ENCODE data around the gene CABLES1. TPM values are rescaled to one million over a fixed set of nuclear protein-coding genes. Genes with fewer than 3 reads are reported as not detected.
A peak's percentile ranks its signal among the peaks of the same experiment; 100 is the strongest.

CABLES1 gene
- total RNA-seq, 6 experiments from 2014 or later: 7.4 to 21.5 (median 11.3) TPM

GRCh38 chr18:23238152-23238531 is 102.9 kb downstream of the CABLES1 start:
- Histone ChIP-seq H3K4me1 (peaks cover 0 to 38% (median 18%) of the 10 kb centered on the region in 4 donors), H3K36me3 (peaks cover 0 to 3% (median 0%) of the 10 kb centered on the region in 4 donors), H3K9me3 (no peaks in the 10 kb centered on the region), H3K4me3 (peak overlapping the region; percentile 11 to 45 (median 40)), H3K27ac (peak overlapping the region; percentile 90 to 95 (median 92)), H3K27me3 (no peaks in the 10 kb centered on the region)
- 8% methylated on average over 4 of the region's 7 CpGs for WGBS (ENCODE audit: insufficient coverage, low coverage, low lambda C conversion rate, missing lambda C conversion rate)
- no peak for TF ChIP-seq POLR2A (IDR thresholded peaks at IDR 0.05)
- TF ChIP-seq, protein P1, sequence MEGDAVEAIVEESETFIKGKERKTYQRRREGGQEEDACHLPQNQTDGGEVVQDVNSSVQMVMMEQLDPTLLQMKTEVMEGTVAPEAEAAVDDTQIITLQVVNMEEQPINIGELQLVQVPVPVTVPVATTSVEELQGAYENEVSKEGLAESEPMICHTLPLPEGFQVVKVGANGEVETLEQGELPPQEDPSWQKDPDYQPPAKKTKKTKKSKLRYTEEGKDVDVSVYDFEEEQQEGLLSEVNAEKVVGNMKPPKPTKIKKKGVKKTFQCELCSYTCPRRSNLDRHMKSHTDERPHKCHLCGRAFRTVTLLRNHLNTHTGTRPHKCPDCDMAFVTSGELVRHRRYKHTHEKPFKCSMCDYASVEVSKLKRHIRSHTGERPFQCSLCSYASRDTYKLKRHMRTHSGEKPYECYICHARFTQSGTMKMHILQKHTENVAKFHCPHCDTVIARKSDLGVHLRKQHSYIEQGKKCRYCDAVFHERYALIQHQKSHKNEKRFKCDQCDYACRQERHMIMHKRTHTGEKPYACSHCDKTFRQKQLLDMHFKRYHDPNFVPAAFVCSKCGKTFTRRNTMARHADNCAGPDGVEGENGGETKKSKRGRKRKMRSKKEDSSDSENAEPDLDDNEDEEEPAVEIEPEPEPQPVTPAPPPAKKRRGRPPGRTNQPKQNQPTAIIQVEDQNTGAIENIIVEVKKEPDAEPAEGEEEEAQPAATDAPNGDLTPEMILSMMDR (IDR thresholded peaks at IDR 0.05): no peak
- intact Hi-C loops (cut with DNase I): loop anchor here in 1 of 2 donors (10.0 kb wide), 1 partner anchor 103 kb away; the partner anchor contains the start of gene CABLES1
- DNase-seq: peak in 2 of 3 donors; percentile 46 to 80
- peak; percentile 57 to 71 (median 60) for ATAC-seq

GRCh38 chr18:23238651-23239349 is 103.5 kb downstream of the CABLES1 start:
- TF ChIP-seq, protein P1 (IDR thresholded peaks at IDR 0.05): no peak
- no peak for TF ChIP-seq POLR2A (IDR thresholded peaks at IDR 0.05)
- peak overlapping the region; percentile 90 to 95 (median 92) for H3K27ac ChIP-seq
- H3K9me3 ChIP-seq: no peaks in the 10 kb centered on the region
- intact Hi-C loops (cut with DNase I): loop anchor here in 1 of 2 donors (10.0 kb wide), 1 partner anchor 104 kb away; the partner anchor contains the start of gene CABLES1
- peaks cover 0 to 3% (median 0%) of the 10 kb centered on the region in 4 donors for H3K36me3 ChIP-seq
- no peak overlapping the region for H3K4me3 ChIP-seq
- ATAC-seq (no peak), DNase-seq (no peak)
- no peaks in the 10 kb centered on the region for H3K27me3 ChIP-seq
- WGBS (ENCODE audit: insufficient coverage, low coverage, low lambda C conversion rate, missing lambda C conversion rate): 59% methylated on average over 12 of the region's 12 CpGs
- peaks cover 0 to 38% (median 18%) of the 10 kb centered on the region in 4 donors for H3K4me1 ChIP-seq

DNA sequence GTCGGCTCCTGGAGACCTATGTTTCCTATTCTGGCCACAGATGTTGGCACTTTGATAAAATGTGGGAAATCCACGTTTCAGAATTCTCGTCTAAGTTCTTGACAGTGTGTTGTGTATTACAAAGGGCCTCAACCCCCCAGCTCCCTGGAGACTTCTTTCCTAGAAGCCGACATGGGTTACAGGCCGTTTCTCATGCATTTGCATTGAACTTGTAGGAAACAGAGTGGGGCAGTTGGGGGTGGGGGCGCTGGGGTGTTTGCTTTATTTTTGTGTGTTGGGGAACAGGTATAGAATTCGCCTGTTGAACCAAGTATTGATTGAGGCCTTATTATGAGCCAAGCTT is 104.0 kb downstream of the CABLES1 start:
- intact Hi-C loops (cut with DNase I): loop anchor here in 1 of 2 donors (10.0 kb wide), 1 partner anchor 105 kb away; the partner anchor contains the start of gene CABLES1
- peak overlapping the region in 1 of 3 donors; percentile 95 for H3K27ac ChIP-seq
- WGBS (ENCODE audit: insufficient coverage, low coverage, low lambda C conversion rate, missing lambda C conversion rate): 92% methylated on average over 6 of the region's 7 CpGs
- H3K9me3 ChIP-seq: no peaks in the 10 kb centered on the region
- peaks cover 0 to 38% (median 18%) of the 10 kb centered on the region in 4 donors for H3K4me1 ChIP-seq
- no peak overlapping the region for H3K4me3 ChIP-seq
- DNase-seq: no peak
- peaks cover 0 to 3% (median 0%) of the 10 kb centered on the region in 4 donors for H3K36me3 ChIP-seq
- H3K27me3 ChIP-seq: no peaks in the 10 kb centered on the region
- no peak for ATAC-seq
- no peak for TF ChIP-seq POLR2A (IDR thresholded peaks at IDR 0.05)
- TF ChIP-seq, protein P1 (IDR thresholded peaks at IDR 0.05): no peak

GRCh38 chr18:23239885-23240608 is 104.8 kb downstream of the CABLES1 start:
- Histone ChIP-seq H3K27ac (no peak overlapping the region), H3K36me3 (peaks cover 0 to 3% (median 0%) of the 10 kb centered on the region in 4 donors), H3K27me3 (no peaks in the 10 kb centered on the region), H3K4me3 (no peak overlapping the region), H3K4me1 (peaks cover 0 to 38% (median 18%) of the 10 kb centered on the region in 4 donors), H3K9me3 (no peaks in the 10 kb centered on the region)
- intact Hi-C loops (cut with DNase I): loop anchor here in 1 of 2 donors (10.0 kb wide), 1 partner anchor 105 kb away; the partner anchor contains the start of gene CABLES1
- DNase-seq: no peak
- ATAC-seq: no peak
- TF ChIP-seq POLR2A (IDR thresholded peaks at IDR 0.05): no peak
- TF ChIP-seq, protein P1 (IDR thresholded peaks at IDR 0.05): no peak
- WGBS (ENCODE audit: insufficient coverage, low coverage, low lambda C conversion rate, missing lambda C conversion rate): 95% methylated on average over 5 of the region's 10 CpGs
